Type B pancreatic cell (in vitro differentiated cells): ENCODE results near the gene SNED1. TPM values are rescaled to one million over a fixed set of nuclear protein-coding genes. Genes with fewer than 3 reads are reported as not detected.

ENCODE experiments used
- DNase-seq: peaks from one replicate; pipeline ENCODE4 v3.0.0; 2021; ENCODE audit warnings: mixed read lengths; ENCODE audit not compliant: unreplicated experiment; ENCODE audit errors: extremely low spot score
- H3K27ac Mint-ChIP-seq: 2 replicates; pipeline ENCODE4 v1.8.0; 2021; ENCODE audit warnings: mild to moderate bottlenecking, mixed read lengths
- H3K27me3 Mint-ChIP-seq: 2 replicates; pipeline ENCODE4 v1.8.0; 2021; ENCODE audit warnings: mixed read lengths
- H3K36me3 Mint-ChIP-seq: 2 replicates; pipeline ENCODE4 v1.8.0; 2021; ENCODE audit warnings: mixed read lengths
- H3K4me1 Mint-ChIP-seq: one replicate; pipeline ENCODE4 v1.8.0; 2021; ENCODE audit warnings: mixed read lengths; ENCODE audit not compliant: unreplicated experiment
- H3K4me3 Mint-ChIP-seq: 2 replicates; pipeline ENCODE4 v1.8.0; 2021; ENCODE audit warnings: mild to moderate bottlenecking, mixed read lengths
- H3K9me3 Mint-ChIP-seq: 2 replicates; pipeline ENCODE4 v1.8.0; 2021; ENCODE audit warnings: mixed read lengths
- total RNA-seq: library from RNA; stranded (reverse); gene quantifications from 2 replicates; pipeline ENCODE4 v1.2.1, GENCODE V29; 2021; ENCODE audit warnings: low replicate concordance
- TF ChIP-seq, protein P1 (sequence below): fragments of 200-600 bp; sonication (generic); conservative IDR thresholded peaks from 2 replicates; pipeline ENCODE4 v1.5.0; 2021; ENCODE audit warnings: antibody characterized with exemption, mild to moderate bottlenecking

Gene SNED1
- total RNA-seq, 1 donor from 2014 or later = 140 TPM

DNA sequence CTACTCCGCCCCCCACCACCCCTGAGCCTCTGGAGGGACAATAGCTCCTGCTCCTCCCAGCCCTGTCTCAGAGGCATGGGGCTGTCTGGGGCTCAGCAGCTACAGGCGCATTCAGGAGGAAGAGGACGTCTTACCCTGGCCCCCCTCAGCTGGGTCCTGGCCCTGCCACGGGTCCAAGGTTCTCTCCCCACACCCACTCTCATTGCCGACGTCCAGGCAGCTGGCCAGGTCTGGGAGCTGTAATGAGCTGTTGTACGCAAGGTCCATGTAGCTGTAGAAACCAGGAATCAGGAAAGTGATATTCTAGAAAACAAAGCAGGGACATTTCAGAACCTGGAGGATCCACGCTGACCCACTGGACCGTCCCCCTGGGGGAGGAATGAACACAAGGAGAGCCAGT lies 137.3 kb downstream of the SNED1 start:
- TF ChIP-seq, protein P1, sequence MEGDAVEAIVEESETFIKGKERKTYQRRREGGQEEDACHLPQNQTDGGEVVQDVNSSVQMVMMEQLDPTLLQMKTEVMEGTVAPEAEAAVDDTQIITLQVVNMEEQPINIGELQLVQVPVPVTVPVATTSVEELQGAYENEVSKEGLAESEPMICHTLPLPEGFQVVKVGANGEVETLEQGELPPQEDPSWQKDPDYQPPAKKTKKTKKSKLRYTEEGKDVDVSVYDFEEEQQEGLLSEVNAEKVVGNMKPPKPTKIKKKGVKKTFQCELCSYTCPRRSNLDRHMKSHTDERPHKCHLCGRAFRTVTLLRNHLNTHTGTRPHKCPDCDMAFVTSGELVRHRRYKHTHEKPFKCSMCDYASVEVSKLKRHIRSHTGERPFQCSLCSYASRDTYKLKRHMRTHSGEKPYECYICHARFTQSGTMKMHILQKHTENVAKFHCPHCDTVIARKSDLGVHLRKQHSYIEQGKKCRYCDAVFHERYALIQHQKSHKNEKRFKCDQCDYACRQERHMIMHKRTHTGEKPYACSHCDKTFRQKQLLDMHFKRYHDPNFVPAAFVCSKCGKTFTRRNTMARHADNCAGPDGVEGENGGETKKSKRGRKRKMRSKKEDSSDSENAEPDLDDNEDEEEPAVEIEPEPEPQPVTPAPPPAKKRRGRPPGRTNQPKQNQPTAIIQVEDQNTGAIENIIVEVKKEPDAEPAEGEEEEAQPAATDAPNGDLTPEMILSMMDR = no peak
- Mint-ChIP-seq H3K4me3 (no peak overlapping the region), H3K9me3 (no peaks in the 10 kb centered on the region), H3K4me1 (no peaks in the 10 kb centered on the region), H3K27me3 (no peaks in the 10 kb centered on the region), H3K27ac (no peak overlapping the region), H3K36me3 (peaks cover 7% of the 10 kb centered on the region)
- DNase-seq = no peak

DNA sequence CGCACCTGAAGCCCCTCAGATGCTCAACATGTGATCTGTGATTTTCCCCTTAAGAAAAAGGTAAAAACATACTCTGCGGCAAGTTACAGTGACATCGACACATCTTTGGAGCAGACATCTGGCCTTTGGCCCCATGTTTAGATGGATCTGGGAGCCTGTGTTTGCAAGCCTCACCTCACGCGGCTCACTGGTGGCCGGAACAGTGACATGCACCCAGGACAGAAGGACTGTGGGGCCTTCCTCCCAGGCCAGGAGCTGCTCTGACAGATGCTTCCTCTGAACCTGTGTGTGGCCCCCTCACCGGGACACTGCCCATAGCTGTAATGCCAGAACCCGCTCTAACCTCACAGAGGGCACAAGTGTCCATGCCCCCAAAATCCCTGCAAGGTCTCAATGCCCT lies 137.8 kb downstream of the SNED1 start:
- Mint-ChIP-seq H3K27me3 (no peaks in the 10 kb centered on the region), H3K4me3 (no peak overlapping the region), H3K4me1 (no peaks in the 10 kb centered on the region), H3K27ac (no peak overlapping the region), H3K9me3 (no peaks in the 10 kb centered on the region), H3K36me3 (peaks cover 6% of the 10 kb centered on the region)
- TF ChIP-seq, protein P1 = no peak
- no peak for DNase-seq

DNA sequence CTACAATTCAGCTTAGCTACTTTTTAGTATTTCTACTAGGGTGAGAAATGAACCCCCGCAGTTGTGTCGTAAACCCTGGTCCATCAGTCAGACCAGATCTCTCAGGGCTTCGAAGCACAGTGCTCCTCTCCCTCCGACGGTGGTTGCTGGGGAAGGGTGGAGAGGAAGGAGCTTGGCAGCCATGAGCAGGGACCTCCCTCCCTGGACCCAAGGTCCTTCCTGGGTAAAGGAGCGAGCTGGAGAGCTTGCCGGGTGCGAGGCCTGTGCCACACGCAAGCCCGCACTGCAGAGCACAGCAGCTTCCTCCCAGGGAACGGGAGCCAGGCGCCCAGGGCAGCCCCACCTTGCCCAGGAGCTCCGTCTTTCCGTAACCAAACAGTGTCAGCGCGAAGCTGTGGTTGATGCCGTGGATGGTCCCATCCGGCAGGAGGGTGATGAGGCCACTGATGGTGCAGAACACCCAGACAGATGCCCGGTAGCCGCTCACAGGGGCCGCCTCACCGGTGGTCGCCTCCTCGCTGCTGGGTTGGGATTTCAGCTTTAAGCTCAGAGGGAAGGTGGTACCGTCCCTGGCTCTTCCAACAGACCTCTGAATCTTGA lies 138.3 kb downstream of the SNED1 start:
- Mint-ChIP-seq H3K36me3 (peaks cover 6% of the 10 kb centered on the region), H3K4me1 (no peaks in the 10 kb centered on the region), H3K4me3 (no peak overlapping the region), H3K27ac (no peak overlapping the region), H3K27me3 (no peaks in the 10 kb centered on the region), H3K9me3 (no peaks in the 10 kb centered on the region)
- DNase-seq = no peak
- TF ChIP-seq, protein P1 = no peak

DNA sequence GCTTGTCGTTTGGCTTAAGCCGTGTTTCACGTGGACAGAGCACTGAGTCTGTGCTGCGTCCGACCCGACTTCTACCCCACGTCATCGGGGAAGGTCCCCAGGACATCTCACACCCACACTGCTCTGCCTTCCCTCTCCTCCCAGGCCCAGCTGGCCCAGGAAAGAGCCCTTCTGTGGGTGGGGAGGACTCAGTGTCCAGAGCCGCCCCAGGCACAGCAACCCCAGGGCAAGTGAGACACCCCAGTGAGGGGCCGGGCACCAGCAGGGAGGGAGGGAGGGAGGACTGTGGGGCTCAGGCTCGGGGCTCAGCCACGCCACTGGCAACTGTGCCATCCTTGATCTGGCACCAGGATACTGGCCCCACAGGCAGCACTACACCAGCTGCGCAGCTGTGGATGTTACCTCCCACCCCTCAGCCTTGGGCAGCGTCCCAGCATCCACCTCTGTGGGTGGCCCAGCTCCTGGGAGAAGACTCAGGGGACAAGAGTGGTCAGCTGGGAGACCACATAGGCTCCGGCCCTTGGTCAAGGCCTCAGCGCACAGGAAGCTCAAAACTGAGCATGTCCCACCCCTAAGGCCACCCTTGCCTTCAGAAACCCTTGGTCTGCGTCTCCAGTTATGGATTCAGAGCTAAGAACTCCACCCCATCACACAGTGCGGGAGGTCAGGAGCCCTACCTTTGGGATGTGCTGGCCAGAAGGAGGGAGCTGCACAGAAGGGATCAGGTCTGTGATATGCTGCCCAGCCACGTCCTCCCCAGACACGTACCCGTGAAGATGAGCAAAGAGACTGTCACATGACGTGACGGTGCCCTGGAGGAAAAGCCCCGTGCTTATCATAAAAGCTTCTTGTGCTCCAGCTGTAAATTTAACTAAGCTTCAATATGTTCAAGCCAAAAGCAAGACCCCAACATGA lies 139.1 kb downstream of the SNED1 start:
- no peak for DNase-seq
- Mint-ChIP-seq H3K36me3 (peaks cover 10% of the 10 kb centered on the region), H3K4me3 (no peak overlapping the region), H3K4me1 (peaks cover 5% of the 10 kb centered on the region), H3K9me3 (no peaks in the 10 kb centered on the region), H3K27me3 (no peaks in the 10 kb centered on the region), H3K27ac (no peak overlapping the region)
- TF ChIP-seq, protein P1 = no peak

DNA sequence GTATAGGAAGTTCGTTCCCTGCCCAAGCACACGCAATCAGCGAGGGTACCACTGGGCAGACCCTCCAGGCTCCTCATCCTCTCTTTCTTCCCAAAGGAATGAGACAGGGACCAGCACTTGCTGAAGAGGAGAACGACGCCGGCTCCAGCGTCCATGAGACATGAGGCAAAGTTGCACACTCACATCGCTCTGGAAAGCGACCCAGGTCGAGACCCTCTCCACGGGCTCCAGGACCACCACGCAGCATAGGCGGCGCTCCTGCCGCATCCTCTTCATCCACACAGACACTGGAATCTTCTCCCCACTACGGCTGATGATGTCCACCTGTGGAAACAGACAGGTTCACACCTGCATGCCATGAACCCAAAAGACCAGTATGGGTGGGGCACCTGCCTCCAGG lies 140.1 kb downstream of the SNED1 start:
- Mint-ChIP-seq H3K9me3 (no peaks in the 10 kb centered on the region), H3K36me3 (peaks cover 8% of the 10 kb centered on the region), H3K27ac (no peak overlapping the region), H3K4me1 (peaks cover 5% of the 10 kb centered on the region), H3K4me3 (no peak overlapping the region), H3K27me3 (no peaks in the 10 kb centered on the region)
- TF ChIP-seq, protein P1 = no peak
- no peak for DNase-seq
